ENCODE measurements around the gene FOXG1. TPM values are rescaled to one million over a fixed set of nuclear protein-coding genes. Genes with fewer than 3 reads are reported as not detected.

FOXG1 gene
- total and polyA plus RNA-seq, 8 donors = not detected

DNA sequence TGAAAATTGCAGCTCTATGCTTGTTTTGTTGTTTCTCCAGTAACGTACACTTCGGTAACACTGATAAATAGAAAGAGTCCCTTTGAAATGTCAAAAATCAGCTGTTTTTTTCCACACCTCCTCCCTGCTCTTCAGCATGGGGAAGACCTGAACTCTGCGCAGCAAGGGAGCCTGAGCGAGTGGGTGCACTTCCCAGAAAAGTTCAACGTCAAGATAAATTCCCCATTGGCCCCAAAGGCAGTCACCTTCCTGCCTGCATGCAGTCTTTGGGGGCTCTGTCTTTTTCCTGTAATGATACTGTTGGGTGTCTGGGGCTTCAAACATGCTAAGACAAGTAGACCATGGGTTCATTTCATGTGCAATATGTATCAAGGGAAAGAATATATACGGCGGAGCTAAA lies 8.8 kb upstream of the FOXG1 start:
- Histone ChIP-seq H3K27me3 (peaks cover 5 to 61% (median 15%) of the 10 kb centered on the region in 4 donors), H3K9me3 (no peaks in the 10 kb centered on the region), H3K36me3 (no peaks in the 10 kb centered on the region), H3K4me3 (no peak overlapping the region), H3K27ac (no peak overlapping the region), H3K4me1 (peaks cover 0 to 4% (median 0%) of the 10 kb centered on the region in 3 donors)
- 11 to 13% methylated on average over 7 of the region's 7 CpGs for WGBS, 2 donors
- ATAC-seq (no peak), FAIRE-seq (no peak), DNase-seq (no peak)
- intact Hi-C loops (cut with DNase I) = loop anchor here in 2 of 3 donors (10.0 kb wide), 3 partner anchors 467 to 1457 kb away; no protein-coding TSS in a partner anchor
- TF ChIP-seq, protein P1, sequence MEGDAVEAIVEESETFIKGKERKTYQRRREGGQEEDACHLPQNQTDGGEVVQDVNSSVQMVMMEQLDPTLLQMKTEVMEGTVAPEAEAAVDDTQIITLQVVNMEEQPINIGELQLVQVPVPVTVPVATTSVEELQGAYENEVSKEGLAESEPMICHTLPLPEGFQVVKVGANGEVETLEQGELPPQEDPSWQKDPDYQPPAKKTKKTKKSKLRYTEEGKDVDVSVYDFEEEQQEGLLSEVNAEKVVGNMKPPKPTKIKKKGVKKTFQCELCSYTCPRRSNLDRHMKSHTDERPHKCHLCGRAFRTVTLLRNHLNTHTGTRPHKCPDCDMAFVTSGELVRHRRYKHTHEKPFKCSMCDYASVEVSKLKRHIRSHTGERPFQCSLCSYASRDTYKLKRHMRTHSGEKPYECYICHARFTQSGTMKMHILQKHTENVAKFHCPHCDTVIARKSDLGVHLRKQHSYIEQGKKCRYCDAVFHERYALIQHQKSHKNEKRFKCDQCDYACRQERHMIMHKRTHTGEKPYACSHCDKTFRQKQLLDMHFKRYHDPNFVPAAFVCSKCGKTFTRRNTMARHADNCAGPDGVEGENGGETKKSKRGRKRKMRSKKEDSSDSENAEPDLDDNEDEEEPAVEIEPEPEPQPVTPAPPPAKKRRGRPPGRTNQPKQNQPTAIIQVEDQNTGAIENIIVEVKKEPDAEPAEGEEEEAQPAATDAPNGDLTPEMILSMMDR (IDR thresholded peaks at IDR 0.05) = no peak

DNA sequence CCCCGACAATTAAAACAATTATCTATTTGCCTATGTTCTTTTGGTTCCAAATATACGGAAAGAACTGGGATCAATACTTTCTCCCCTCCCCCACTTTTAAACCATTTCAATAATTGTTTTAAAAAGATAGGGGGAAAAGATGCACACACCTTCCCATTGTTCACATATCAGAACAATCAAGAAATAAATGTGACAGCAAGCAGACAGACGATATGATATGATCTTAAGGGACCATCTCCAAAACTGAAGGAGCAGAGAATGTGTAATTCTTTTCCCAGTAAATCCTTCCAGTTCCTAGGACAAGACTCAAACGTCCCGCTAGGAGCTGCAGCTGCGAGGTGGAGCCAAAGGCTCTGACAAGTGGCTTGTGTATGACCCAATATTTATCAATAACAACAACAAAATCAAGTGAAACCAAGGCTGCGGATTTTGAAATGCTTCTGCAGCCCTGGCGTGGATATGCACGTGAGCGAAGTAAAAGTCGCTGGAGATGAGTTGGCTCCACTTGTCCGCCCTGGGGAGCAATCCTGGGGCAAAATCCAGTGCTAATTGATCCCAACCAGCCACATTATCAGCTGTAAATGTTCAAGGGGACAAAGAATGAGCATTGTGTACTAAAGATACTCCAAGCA lies 8.2 kb upstream of the FOXG1 start:
- Histone ChIP-seq H3K9me3 (no peaks in the 10 kb centered on the region), H3K27me3 (peaks cover 5 to 63% (median 20%) of the 10 kb centered on the region in 4 donors), H3K4me1 (peaks cover 0 to 4% (median 0%) of the 10 kb centered on the region in 3 donors), H3K27ac (no peak overlapping the region), H3K4me3 (no peak overlapping the region), H3K36me3 (no peaks in the 10 kb centered on the region)
- DNase-seq (no peak), ATAC-seq (no peak), FAIRE-seq (no peak)
- intact Hi-C loops (cut with DNase I) = loop anchor here in 2 of 3 donors (10.0 kb wide), 3 partner anchors 466 to 1456 kb away; no protein-coding TSS in a partner anchor
- 8 to 9% methylated on average over 12 of the region's 12 CpGs for WGBS, 2 donors
- TF ChIP-seq, protein P1 (IDR thresholded peaks at IDR 0.05) = no peak

DNA sequence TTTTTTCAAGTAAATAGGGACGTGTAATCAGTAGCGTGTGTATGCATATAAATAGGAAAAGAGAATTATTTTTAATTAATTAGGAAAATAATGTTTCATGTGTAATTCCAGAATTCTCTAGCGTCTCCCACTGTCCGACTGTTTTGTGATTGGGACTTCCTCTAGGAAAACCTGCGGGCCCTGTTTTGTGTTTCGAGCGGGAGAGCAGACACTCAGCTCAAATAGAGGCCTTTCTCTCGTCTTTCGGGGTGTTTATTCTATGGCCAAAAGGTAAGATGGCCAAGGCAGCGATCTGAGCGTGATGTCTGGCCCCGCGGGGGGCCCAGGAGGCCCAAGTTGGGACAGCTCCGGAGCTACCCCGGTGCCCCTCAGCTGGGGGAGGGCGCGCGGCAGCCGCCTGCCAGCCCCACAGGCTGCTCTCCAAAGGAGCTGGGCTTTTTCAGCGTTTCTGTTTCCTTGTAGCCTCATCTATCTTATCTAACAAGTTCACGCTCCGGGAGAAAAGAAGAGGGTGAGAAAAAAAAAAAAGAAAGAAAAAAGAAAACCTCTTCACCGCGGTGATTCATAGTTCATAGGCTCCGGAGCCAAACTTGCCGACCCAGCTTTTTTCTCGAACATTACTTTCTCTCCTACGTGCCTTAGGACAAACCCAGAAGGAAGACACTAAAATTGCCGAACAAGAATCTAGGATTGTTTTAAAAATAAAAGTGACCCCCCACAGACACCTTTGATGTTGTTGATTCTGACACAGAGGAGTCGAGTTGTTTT lies 7.5 kb upstream of the FOXG1 start:
- Histone ChIP-seq H3K27me3 (peaks cover 5 to 70% (median 20%) of the 10 kb centered on the region in 4 donors), H3K4me3 (no peak overlapping the region), H3K9me3 (no peaks in the 10 kb centered on the region), H3K27ac (no peak overlapping the region), H3K4me1 (peaks cover 0 to 4% (median 0%) of the 10 kb centered on the region in 3 donors), H3K36me3 (no peaks in the 10 kb centered on the region)
- no peak for FAIRE-seq
- TF ChIP-seq, protein P1 (IDR thresholded peaks at IDR 0.05) = no peak
- ATAC-seq = no peak
- intact Hi-C loops (cut with DNase I) = loop anchor here in 2 of 3 donors (10.0 kb wide), 3 partner anchors 466 to 1456 kb away; no protein-coding TSS in a partner anchor
- DNase-seq = no peak
- WGBS, 2 donors = 5 to 6% methylated on average over 30 of the region's 30 CpGs

DNA sequence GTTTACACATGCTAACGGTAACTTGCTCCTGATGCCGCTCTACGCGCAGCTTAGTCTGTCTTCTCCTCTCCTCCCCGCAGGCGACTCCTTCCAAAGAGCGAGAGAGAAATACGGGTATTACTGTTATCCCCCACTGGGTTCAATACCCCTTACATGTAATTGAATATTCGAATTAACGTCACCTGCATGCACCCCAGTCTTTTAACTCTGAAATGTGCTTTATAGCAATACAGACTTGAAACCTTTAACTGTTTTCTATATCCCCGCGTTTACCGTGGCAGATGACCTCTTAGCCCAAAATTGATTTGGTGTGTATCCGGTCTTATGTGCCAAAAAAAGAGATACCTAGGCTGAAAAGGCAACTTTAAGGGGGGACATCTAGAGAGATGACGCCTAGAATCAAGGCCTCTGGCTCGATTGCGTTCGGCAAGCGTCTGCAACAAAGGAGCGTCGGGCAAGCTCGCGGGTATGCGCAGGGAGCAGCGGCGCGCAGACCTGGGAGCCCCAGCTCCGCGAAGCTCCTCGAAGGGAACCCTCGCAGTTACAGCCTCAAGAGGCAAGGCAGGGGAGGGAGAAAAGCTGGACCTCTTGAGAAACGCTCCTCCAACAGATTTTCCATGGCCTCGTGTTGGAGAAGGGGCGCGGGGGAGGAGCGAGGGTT lies 6.8 kb upstream of the FOXG1 start:
- TF ChIP-seq, protein P1 (IDR thresholded peaks at IDR 0.05) = no peak
- 6 to 8% methylated on average over 36 of the region's 36 CpGs for WGBS, 2 donors
- intact Hi-C loops (cut with DNase I) = loop anchor here in 2 of 3 donors (10.0 kb wide), 3 partner anchors 465 to 1455 kb away; no protein-coding TSS in a partner anchor
- Histone ChIP-seq H3K27ac (no peak overlapping the region), H3K27me3 (peaks cover 5 to 70% (median 20%) of the 10 kb centered on the region in 4 donors), H3K9me3 (no peaks in the 10 kb centered on the region), H3K36me3 (no peaks in the 10 kb centered on the region), H3K4me1 (peaks cover 0 to 4% (median 0%) of the 10 kb centered on the region in 3 donors), H3K4me3 (no peak overlapping the region)
- DNase-seq (no peak), ATAC-seq (no peak), FAIRE-seq (no peak)
